A673 (cell line): ENCODE measurements around the gene SLC4A8. TPM values are rescaled to one million over a fixed set of nuclear protein-coding genes. Genes with fewer than 3 reads are reported as not detected.

Source experiments
- BruUV-seq: library from RNA; stranded (reverse); fragments of 400-500 nt; replicated peaks from 2 replicates; lab custom pipeline; 2021; lab: Mats Ljungman, UMichigan
- CTCF ChIA-PET: fragments of 300-600 bp; sonication (Branson Sonifier 250); formaldehyde crosslinking; loops from one replicate; lab custom pipeline; 2022; ENCODE audit warnings: antibody characterized with exemption; lab: Charles Lee
- POLR2A ChIA-PET: fragments of 300-600 bp; sonication (Branson Sonifier 250); formaldehyde crosslinking; loops from one replicate; lab custom pipeline; 2022; ENCODE audit warnings: antibody characterized with exemption; ENCODE audit not compliant: low non-redundant PET; lab: Charles Lee
- DNase-seq: peaks from one replicate; pipeline ENCODE4 v3.0.0-alpha.2; 2015; ENCODE audit warnings: low spot score
- H3K27ac ChIP-seq: fragments of 200-600 bp; sonication (generic); 2 replicates; pipeline ENCODE4 v1.5.1; 2016; ENCODE audit warnings: mixed run types, low read depth, mild to moderate bottlenecking, mixed read lengths, antibody characterized with exemption, low read length; ENCODE audit not compliant: poor library complexity, severe bottlenecking
- H3K27me3 ChIP-seq: fragments of 200-600 bp; sonication (generic); replicated peaks from 2 replicates; pipeline ENCODE4 v1.6.1; 2017; ENCODE audit warnings: mixed run types, low read depth, mild to moderate bottlenecking, mixed read lengths, antibody characterized with exemption, low read length; ENCODE audit not compliant: insufficient read depth, poor library complexity
- H3K36me3 ChIP-seq: fragments of 200-600 bp; sonication (generic); 2 replicates; pipeline ENCODE4 v1.6.1; 2016; ENCODE audit warnings: mixed run types, mild to moderate bottlenecking, mixed read lengths, antibody characterized with exemption, low read length; ENCODE audit not compliant: insufficient read depth, poor library complexity, severe bottlenecking
- H3K4me1 ChIP-seq: fragments of 200-600 bp; sonication (generic); 2 replicates; pipeline ENCODE4 v1.6.1; 2017; ENCODE audit warnings: mixed run types, mild to moderate bottlenecking, mixed read lengths, antibody characterized with exemption, low read length; ENCODE audit not compliant: insufficient read depth, poor library complexity, severe bottlenecking
- H3K4me3 ChIP-seq: fragments of 200-600 bp; sonication (generic); 2 replicates; pipeline ENCODE4 v1.5.1; 2016; ENCODE audit warnings: low read depth, mixed run types, mild to moderate bottlenecking, mixed read lengths, low read length; ENCODE audit not compliant: poor library complexity, severe bottlenecking
- H3K9me3 ChIP-seq: fragments of 200-600 bp; sonication (generic); 2 replicates; pipeline ENCODE4 v1.6.1; 2016; ENCODE audit warnings: mixed run types, low read depth, mild to moderate bottlenecking, mixed read lengths, antibody characterized with exemption, low read length; ENCODE audit not compliant: poor library complexity, severe bottlenecking
- EZH2 ChIP-seq: fragments of 200-600 bp; sonication (generic); IDR thresholded peaks from 2 replicates; pipeline ENCODE4 v1.6.1; 2017; ENCODE audit warnings: borderline replicate concordance, low read depth, mild to moderate bottlenecking, mixed read lengths, antibody characterized with exemption, low read length; ENCODE audit not compliant: poor library complexity, severe bottlenecking
- intact Hi-C: fragments of 100-400 bp; cut with micrococcal nuclease; formaldehyde crosslinking; loops from one replicate; pipeline ENCODE4 v1.10.0; 2022; ENCODE audit not compliant: unreplicated experiment
- total RNA-seq: library from RNA; stranded (reverse); gene quantifications from 2 replicates; pipeline ENCODE4 v1.2.3, GENCODE V29; 2021
- TF ChIP-seq, protein P1 (sequence below): fragments of 300-800, 200-600 bp; sonication (generic); conservative IDR thresholded peaks from 2 replicates; pipeline ENCODE4 v1.5.1; 2017; ENCODE audit warnings: low read depth, mild to moderate bottlenecking, antibody characterized with exemption, low read length, moderate library complexity, mixed read lengths

SLC4A8 gene
- total RNA-seq, 1 experiment from 2014 or later = 0.73 TPM

- intact Hi-C loops = no loop called here
- POLR2A ChIA-PET = no interaction called here
Measured at GRCh38 chr12:51406290-51406689, 18.3 kb upstream of the SLC4A8 start.

GRCh38 chr12:51406859-51407258 is 17.8 kb upstream of the SLC4A8 start:
- no TSS peak for BruUV-seq
- POLR2A ChIA-PET = no interaction called here
- intact Hi-C loops = no loop called here
- Histone ChIP-seq H3K36me3 (no peaks in the 10 kb centered on the region), H3K27ac (no peak overlapping the region), H3K9me3 (no peaks in the 10 kb centered on the region), H3K27me3 (no peaks in the 10 kb centered on the region), H3K4me3 (no peak overlapping the region), H3K4me1 (no peaks in the 10 kb centered on the region)
- CTCF ChIA-PET = no interaction called here
- TF ChIP-seq, protein P1, sequence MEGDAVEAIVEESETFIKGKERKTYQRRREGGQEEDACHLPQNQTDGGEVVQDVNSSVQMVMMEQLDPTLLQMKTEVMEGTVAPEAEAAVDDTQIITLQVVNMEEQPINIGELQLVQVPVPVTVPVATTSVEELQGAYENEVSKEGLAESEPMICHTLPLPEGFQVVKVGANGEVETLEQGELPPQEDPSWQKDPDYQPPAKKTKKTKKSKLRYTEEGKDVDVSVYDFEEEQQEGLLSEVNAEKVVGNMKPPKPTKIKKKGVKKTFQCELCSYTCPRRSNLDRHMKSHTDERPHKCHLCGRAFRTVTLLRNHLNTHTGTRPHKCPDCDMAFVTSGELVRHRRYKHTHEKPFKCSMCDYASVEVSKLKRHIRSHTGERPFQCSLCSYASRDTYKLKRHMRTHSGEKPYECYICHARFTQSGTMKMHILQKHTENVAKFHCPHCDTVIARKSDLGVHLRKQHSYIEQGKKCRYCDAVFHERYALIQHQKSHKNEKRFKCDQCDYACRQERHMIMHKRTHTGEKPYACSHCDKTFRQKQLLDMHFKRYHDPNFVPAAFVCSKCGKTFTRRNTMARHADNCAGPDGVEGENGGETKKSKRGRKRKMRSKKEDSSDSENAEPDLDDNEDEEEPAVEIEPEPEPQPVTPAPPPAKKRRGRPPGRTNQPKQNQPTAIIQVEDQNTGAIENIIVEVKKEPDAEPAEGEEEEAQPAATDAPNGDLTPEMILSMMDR = no peak
- TF ChIP-seq EZH2 = no peak
- no peak for DNase-seq

More at GRCh38 chr12:51406290-51406689, 18.3 kb upstream of the SLC4A8 start:
- no peak for DNase-seq
- Histone ChIP-seq H3K36me3 (no peaks in the 10 kb centered on the region), H3K4me3 (no peak overlapping the region), H3K27me3 (no peaks in the 10 kb centered on the region), H3K27ac (no peak overlapping the region), H3K4me1 (no peaks in the 10 kb centered on the region), H3K9me3 (no peaks in the 10 kb centered on the region)
- no TSS peak for BruUV-seq
- TF ChIP-seq, protein P1 = no peak
- TF ChIP-seq EZH2 = no peak
- CTCF ChIA-PET = no interaction called here

DNA sequence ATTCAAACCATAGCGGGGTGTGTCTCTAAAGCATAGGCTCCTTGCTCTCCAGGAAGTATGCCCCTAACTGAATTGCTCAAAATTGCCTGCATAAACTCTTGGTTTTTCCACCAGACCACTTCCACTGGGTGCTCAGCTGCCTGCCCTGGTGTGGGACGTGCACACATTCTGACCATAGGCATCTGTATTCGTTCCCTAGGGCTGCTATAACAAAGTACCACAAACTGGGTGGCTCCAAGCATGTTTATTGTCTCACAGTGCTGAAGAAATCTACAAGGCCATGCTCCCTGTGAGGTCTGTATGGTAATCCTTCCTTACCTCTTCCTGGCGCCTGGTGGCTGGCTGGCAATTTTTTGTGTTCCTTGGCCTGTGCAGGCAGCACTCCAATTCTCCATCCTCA is 17.0 kb upstream of the SLC4A8 start:
- ChIA-PET CTCF (no interaction called here), POLR2A (no interaction called here)
- H3K27ac ChIP-seq = no peak overlapping the region

More for the DNA sequence above, 17.0 kb upstream of the SLC4A8 start:
- Histone ChIP-seq H3K4me3 (no peak overlapping the region), H3K4me1 (no peaks in the 10 kb centered on the region), H3K9me3 (no peaks in the 10 kb centered on the region), H3K27me3 (no peaks in the 10 kb centered on the region), H3K36me3 (no peaks in the 10 kb centered on the region)
- TF ChIP-seq, protein P1 = no peak
- TF ChIP-seq EZH2 = no peak
- BruUV-seq = no TSS peak
- no peak for DNase-seq
- intact Hi-C loops = no loop called here
